ENCODE measurements around the gene SBNO1.

SBNO1 gene

DNA sequence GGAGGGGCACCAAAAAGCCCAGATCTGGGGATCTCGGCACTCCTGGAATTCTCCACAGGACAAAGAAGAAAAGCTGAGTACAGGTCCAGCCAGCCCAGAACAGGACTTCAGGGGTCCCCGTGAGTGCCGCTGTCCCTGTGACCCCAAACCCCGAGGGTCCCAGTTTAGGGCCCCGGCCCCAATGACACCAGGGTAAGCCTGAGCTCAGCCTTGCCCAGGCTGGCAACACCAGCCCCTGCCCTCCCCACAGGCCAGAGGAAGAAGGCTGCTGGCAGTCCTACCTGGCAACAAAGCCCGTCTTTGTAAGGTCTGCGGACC lies 94.8 kb downstream of the SBNO1 start:
- no peak for DNase-seq (ENCODE audit: low read depth in 1 of 2, low spot score in 1 of 2)
- Histone ChIP-seq H3K27me3 (ENCODE audit: insufficient read depth, poor library complexity, severe bottlenecking) (no peaks in the 10 kb centered on the region), H3K4me3 (replicated peaks; ENCODE audit: insufficient read depth, low read length) (no peak overlapping the region; the same call in 1 of the 2 replicates), H3K27ac (replicated peaks) (peak overlapping the region; percentile 59; the same call in 1 of the 2 replicates)
- TF ChIP-seq REST (IDR thresholded peaks at IDR 0.05; ENCODE audit: insufficient replicate concordance, low read depth), result no peak
- no peak for TF ChIP-seq POLR2AphosphoS5 (IDR thresholded peaks at IDR 0.05; ENCODE audit: low read depth)
- TF ChIP-seq, protein P1, sequence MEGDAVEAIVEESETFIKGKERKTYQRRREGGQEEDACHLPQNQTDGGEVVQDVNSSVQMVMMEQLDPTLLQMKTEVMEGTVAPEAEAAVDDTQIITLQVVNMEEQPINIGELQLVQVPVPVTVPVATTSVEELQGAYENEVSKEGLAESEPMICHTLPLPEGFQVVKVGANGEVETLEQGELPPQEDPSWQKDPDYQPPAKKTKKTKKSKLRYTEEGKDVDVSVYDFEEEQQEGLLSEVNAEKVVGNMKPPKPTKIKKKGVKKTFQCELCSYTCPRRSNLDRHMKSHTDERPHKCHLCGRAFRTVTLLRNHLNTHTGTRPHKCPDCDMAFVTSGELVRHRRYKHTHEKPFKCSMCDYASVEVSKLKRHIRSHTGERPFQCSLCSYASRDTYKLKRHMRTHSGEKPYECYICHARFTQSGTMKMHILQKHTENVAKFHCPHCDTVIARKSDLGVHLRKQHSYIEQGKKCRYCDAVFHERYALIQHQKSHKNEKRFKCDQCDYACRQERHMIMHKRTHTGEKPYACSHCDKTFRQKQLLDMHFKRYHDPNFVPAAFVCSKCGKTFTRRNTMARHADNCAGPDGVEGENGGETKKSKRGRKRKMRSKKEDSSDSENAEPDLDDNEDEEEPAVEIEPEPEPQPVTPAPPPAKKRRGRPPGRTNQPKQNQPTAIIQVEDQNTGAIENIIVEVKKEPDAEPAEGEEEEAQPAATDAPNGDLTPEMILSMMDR (IDR thresholded peaks at IDR 0.05; ENCODE audit: insufficient read depth, low read length), result no peak
- TF ChIP-seq SPI1 (IDR thresholded peaks at IDR 0.05; ENCODE audit: borderline replicate concordance, low read depth), result no peak
- TF ChIP-seq GABPA (IDR thresholded peaks at IDR 0.05; ENCODE audit: low read depth), result no peak

- no peak overlapping the region for H3K4me3 ChIP-seq (replicated peaks; ENCODE audit: insufficient read depth, low read length)
- H3K27me3 ChIP-seq (ENCODE audit: insufficient read depth, poor library complexity, severe bottlenecking), result no peaks in the 10 kb centered on the region
- DNase-seq (ENCODE audit: low read depth in 1 of 2, low spot score in 1 of 2), result no peak
- no peak overlapping the region for H3K27ac ChIP-seq (replicated peaks)
- TF ChIP-seq, protein P1 (IDR thresholded peaks at IDR 0.05; ENCODE audit: insufficient read depth, low read length), result no peak
- TF ChIP-seq GABPA (IDR thresholded peaks at IDR 0.05; ENCODE audit: low read depth) (no peak), POLR2AphosphoS5 (IDR thresholded peaks at IDR 0.05; ENCODE audit: low read depth) (no peak), REST (IDR thresholded peaks at IDR 0.05; ENCODE audit: insufficient replicate concordance, low read depth) (no peak), SPI1 (IDR thresholded peaks at IDR 0.05; ENCODE audit: borderline replicate concordance, low read depth) (no peak)
Measured at GRCh38 chr12:123269395-123269892, 95.2 kb downstream of the SBNO1 start.

- no peak for DNase-seq (ENCODE audit: low read depth in 1 of 2, low spot score in 1 of 2)
- no peaks in the 10 kb centered on the region for H3K27me3 ChIP-seq (ENCODE audit: insufficient read depth, poor library complexity, severe bottlenecking)
- no peak overlapping the region for H3K4me3 ChIP-seq (replicated peaks; ENCODE audit: insufficient read depth, low read length)
- TF ChIP-seq, protein P1 (IDR thresholded peaks at IDR 0.05; ENCODE audit: insufficient read depth, low read length), result no peak
- TF ChIP-seq POLR2AphosphoS5 (IDR thresholded peaks at IDR 0.05; ENCODE audit: low read depth) (no peak), SPI1 (IDR thresholded peaks at IDR 0.05; ENCODE audit: borderline replicate concordance, low read depth) (no peak), GABPA (IDR thresholded peaks at IDR 0.05; ENCODE audit: low read depth) (no peak)
- peak overlapping the region; percentile 38 for H3K27ac ChIP-seq (replicated peaks)
Measured at GRCh38 chr12:123268850-123269249, 95.8 kb downstream of the SBNO1 start.

Measured in HL-60 (cell line).